Measurements from ENCODE around the gene SPAG6. TPM values are rescaled to one million over a fixed set of nuclear protein-coding genes. Genes with fewer than 3 reads are reported as not detected.

SPAG6 gene
- total and polyA plus RNA-seq, 2 experiments from 2014 or later, result 0.21 TPM; not detected in 1

DNA sequence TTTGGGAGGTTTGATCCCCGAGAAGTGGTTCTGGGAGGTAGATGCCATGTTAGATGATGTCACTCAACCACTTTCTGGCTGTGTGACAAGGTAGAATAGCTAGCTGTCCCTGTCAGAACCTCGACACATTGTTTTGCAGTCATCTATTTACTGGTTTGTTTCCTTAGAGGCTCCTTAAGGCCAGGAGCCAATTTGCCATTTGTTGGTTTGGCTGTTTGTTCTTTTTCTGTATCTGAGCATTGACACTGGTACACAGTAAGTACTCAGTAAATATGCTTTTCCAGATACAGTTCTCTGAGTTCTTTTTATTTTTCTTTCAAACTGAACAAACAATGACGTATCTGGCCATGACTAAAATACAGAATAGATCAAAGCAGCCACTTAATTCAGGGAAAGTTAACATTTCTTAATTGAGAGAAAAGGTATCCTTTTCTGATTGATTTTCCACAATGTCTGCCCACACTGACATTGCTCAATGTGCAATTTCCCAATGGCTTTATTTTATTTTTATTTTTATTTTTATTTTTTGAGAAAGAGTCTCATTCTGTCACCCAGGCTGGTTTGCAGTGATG is 121.6 kb downstream of the SPAG6 start:
- Histone ChIP-seq H3K79me2 (replicated peaks; ENCODE audit: insufficient read depth) (no peaks in the 10 kb centered on the region), H3K27me3 (ENCODE audit: insufficient read depth) (peaks cover 22% of the 10 kb centered on the region), H3K9me2 (ENCODE audit: insufficient read depth) (no peaks in the 10 kb centered on the region), H3F3A (replicated peaks; ENCODE audit: low read depth) (no peaks in the 10 kb centered on the region), H3K4me3 (no peak overlapping the region), H4K20me1 (replicated peaks; ENCODE audit: insufficient read depth) (no peaks in the 10 kb centered on the region), H2AFZ (no peak overlapping the region), H3K36me3 (ENCODE audit: insufficient read depth) (no peaks in the 10 kb centered on the region), H3K4me1 (ENCODE audit: insufficient read depth) (peaks cover 5% of the 10 kb centered on the region; the same call in 1 of the 2 replicates), H3K27ac (ENCODE audit: low read depth) (no peak overlapping the region), H3K4me2 (no peak overlapping the region)
- Mint-ChIP-seq H3K27ac (no peak overlapping the region), H3K36me3 (ENCODE audit: low read depth) (no peaks in the 10 kb centered on the region), H3K4me1 (peaks cover 7% of the 10 kb centered on the region), H3K4me3 (no peak overlapping the region), H3K27me3 (ENCODE audit: insufficient read depth, low read depth, poor library complexity) (peaks cover 6% of the 10 kb centered on the region), H3K9me3 (no peaks in the 10 kb centered on the region)
- TF ChIP-seq NANOG (IDR thresholded peaks at IDR 0.05; ENCODE audit: borderline replicate concordance) (no peak), CREB1 (CRISPR knock-in tag; IDR thresholded peaks at IDR 0.05; ENCODE audit: low read depth) (no peak)
- ATAC-seq (no peak), DNase-seq (ENCODE audit: low spot score) (no peak)

Small RNA genes lying within 50 kb of the gene (small RNA-seq; reads per million reads assigned to genes)
- not detected for gene AL158211.3 (ENCODE audit: low replicate concordance)

Other genes starting within 250 kb of the SPAG6 start
- gene EBLN1, start 127.5 kb upstream of the SPAG6 start, total RNA-seq (2014; rRNA removed; shearing (Covaris generic)), result not detected in 2 replicates
- not detected in 2 replicates for gene EBLN1, start 127.5 kb upstream of the SPAG6 start, polyA plus RNA-seq (2016; fragmentation: Nextera tagmentation; extraction: Ambion mirVana)
- gene COMMD3, start 29.1 kb upstream of the SPAG6 start, total RNA-seq (2014; rRNA removed; shearing (Covaris generic)), result 1.1 and 2.5 TPM in 2 replicates
- gene COMMD3, start 29.1 kb upstream of the SPAG6 start, polyA plus RNA-seq (2016; fragmentation: Nextera tagmentation; extraction: Ambion mirVana), result 5.2 and 6.0 TPM in 2 replicates
- gene BMI1, start 24.4 kb upstream of the SPAG6 start, total RNA-seq (2014; rRNA removed; shearing (Covaris generic)), result 9.7 and 10.7 TPM in 2 replicates
- gene BMI1, start 24.4 kb upstream of the SPAG6 start, polyA plus RNA-seq (2016; fragmentation: Nextera tagmentation; extraction: Ambion mirVana), result 2.0 and 2.3 TPM in 2 replicates